Panc1 (cell line): ENCODE data around the gene ALDH1A1. TPM values are rescaled to one million over a fixed set of nuclear protein-coding genes. Genes with fewer than 3 reads are reported as not detected.

Experiments
- ATAC-seq: fragments of 200-7000 bp; cut with Tn5 transposase; 2 replicates; pipeline ENCODE4 v1.9.1; 2020; ENCODE audit warnings: mild to moderate bottlenecking, moderate library complexity
- BruUV-seq: library from RNA; stranded (reverse); fragments of 400-500 nt; replicated peaks from 2 replicates; lab custom pipeline; 2021; lab: Mats Ljungman, UMichigan
- CTCF ChIA-PET: fragments of 300-600 bp; sonication (Branson Sonifier 250); formaldehyde crosslinking; loops from one replicate; lab custom pipeline; 2022; ENCODE audit warnings: antibody characterized with exemption; lab: Charles Lee
- POLR2A ChIA-PET: fragments of 300-600 bp; sonication (Branson Sonifier 250); formaldehyde crosslinking; loops from one replicate; lab custom pipeline; 2022; ENCODE audit warnings: antibody characterized with exemption; lab: Charles Lee
- DNase-seq: peaks from one replicate; pipeline ENCODE4 v3.0.0-alpha.2; 2010; ENCODE audit warnings: low read depth, low spot score
- H3K27ac ChIP-seq: 2 replicates; pipeline ENCODE4 v1.5.1; 2011; ENCODE audit warnings: mild to moderate bottlenecking, low read length, inconsistent platforms
- H3K27me3 ChIP-seq: fragments of 200-500 bp; sonication (Bioruptor generic); 2 replicates; pipeline ENCODE4 v1.6.0; 2014; ENCODE audit warnings: low read length, inconsistent platforms; ENCODE audit not compliant: control insufficient read depth, insufficient read depth
- H3K36me3 ChIP-seq: fragments of 200-500 bp; sonication (Bioruptor generic); 2 replicates; pipeline ENCODE4 v1.5.1; 2014; ENCODE audit warnings: inconsistent platforms, mild to moderate bottlenecking, low read length, moderate library complexity; ENCODE audit not compliant: control insufficient read depth, insufficient read depth
- H3K4me1 ChIP-seq: 2 replicates; pipeline ENCODE4 v1.5.1; 2011; ENCODE audit warnings: inconsistent platforms, mild to moderate bottlenecking, low read length, moderate library complexity; ENCODE audit not compliant: control insufficient read depth, insufficient read depth
- H3K4me3 ChIP-seq, 2 experiments: 2 replicates each; pipeline ENCODE4 v1.5.1; 2011 to 2012; ENCODE audit warnings: low read depth in 2 of 2, low read length in 2 of 2, mild to moderate bottlenecking in 2 of 2, inconsistent platforms in 1 of 2, moderate library complexity in 1 of 2
- H3K9me3 ChIP-seq: fragments of 200-500 bp; sonication (Bioruptor generic); 2 replicates; pipeline ENCODE4 v1.5.1; 2014; ENCODE audit warnings: low read depth, mild to moderate bottlenecking, inconsistent platforms, low read length, moderate library complexity; ENCODE audit not compliant: control insufficient read depth, insufficient read depth
- POLR2AphosphoS5 ChIP-seq: IDR thresholded peaks from 2 replicates; pipeline ENCODE4 v1.6.1; 2012; ENCODE audit warnings: mild to moderate bottlenecking, low read depth, low read length, moderate library complexity
- SIN3A ChIP-seq: IDR thresholded peaks from 2 replicates; pipeline ENCODE4 v1.6.1; 2012; ENCODE audit warnings: low read depth, mild to moderate bottlenecking, low read length, moderate library complexity, borderline replicate concordance; ENCODE audit not compliant: insufficient read depth
- TCF7L2 ChIP-seq: IDR thresholded peaks from 2 replicates; pipeline ENCODE4 v1.6.1; 2011; ENCODE audit warnings: mild to moderate bottlenecking, low read depth, low read length, inconsistent platforms
- in situ Hi-C: cut with HindIII; loops from 2 replicates; pipeline ENCODE4 v1.10.0; 2016; ENCODE audit warnings: low sequenced_read_pairs, low pct_unique_long_range_greater_than_20kb
- intact Hi-C: fragments of 100-400 bp; cut with micrococcal nuclease; formaldehyde crosslinking; loops from one replicate; pipeline ENCODE4 v1.10.0; 2022; ENCODE audit not compliant: unreplicated experiment
- total RNA-seq: library from RNA; stranded (reverse); gene quantifications from one replicate; pipeline ENCODE4 v1.2.1, GENCODE V29; 2021; ENCODE audit not compliant: unreplicated experiment
- TF ChIP-seq, protein P1 (sequence below), 2 experiments: IDR thresholded peaks; 2 replicates each; pipeline ENCODE4 v1.6.1; 2011 to 2012; ENCODE audit warnings: low read depth in 2 of 2, control low read depth in 1 of 2, low read length in 1 of 2, mild to moderate bottlenecking in 1 of 2, moderate library complexity in 1 of 2; ENCODE audit not compliant: insufficient read depth in 1 of 2
- TF ChIP-seq, protein P2 (sequence below): fragments of 450-650 bp; IDR thresholded peaks from 2 replicates; pipeline ENCODE4 v1.5.1; 2017; ENCODE audit warnings: mild to moderate bottlenecking

The ALDH1A1 gene
- total RNA-seq, 1 experiment from 2014 or later, result 0.54 TPM

GRCh38 chr9:72872718-72873117 is 80.1 kb downstream of the ALDH1A1 start:
- H3K4me3 ChIP-seq, result no peak overlapping the region
- H3K36me3 ChIP-seq, result no peaks in the 10 kb centered on the region
- DNase-seq (no peak), ATAC-seq (no peak)
- intact Hi-C loops (loop anchor here (5.0 kb wide), 1 partner anchor 210 kb away; no protein-coding TSS in a partner anchor), in situ Hi-C loops (no loop called here)
- POLR2A ChIA-PET, result no interaction called here
- TF ChIP-seq, protein P1, sequence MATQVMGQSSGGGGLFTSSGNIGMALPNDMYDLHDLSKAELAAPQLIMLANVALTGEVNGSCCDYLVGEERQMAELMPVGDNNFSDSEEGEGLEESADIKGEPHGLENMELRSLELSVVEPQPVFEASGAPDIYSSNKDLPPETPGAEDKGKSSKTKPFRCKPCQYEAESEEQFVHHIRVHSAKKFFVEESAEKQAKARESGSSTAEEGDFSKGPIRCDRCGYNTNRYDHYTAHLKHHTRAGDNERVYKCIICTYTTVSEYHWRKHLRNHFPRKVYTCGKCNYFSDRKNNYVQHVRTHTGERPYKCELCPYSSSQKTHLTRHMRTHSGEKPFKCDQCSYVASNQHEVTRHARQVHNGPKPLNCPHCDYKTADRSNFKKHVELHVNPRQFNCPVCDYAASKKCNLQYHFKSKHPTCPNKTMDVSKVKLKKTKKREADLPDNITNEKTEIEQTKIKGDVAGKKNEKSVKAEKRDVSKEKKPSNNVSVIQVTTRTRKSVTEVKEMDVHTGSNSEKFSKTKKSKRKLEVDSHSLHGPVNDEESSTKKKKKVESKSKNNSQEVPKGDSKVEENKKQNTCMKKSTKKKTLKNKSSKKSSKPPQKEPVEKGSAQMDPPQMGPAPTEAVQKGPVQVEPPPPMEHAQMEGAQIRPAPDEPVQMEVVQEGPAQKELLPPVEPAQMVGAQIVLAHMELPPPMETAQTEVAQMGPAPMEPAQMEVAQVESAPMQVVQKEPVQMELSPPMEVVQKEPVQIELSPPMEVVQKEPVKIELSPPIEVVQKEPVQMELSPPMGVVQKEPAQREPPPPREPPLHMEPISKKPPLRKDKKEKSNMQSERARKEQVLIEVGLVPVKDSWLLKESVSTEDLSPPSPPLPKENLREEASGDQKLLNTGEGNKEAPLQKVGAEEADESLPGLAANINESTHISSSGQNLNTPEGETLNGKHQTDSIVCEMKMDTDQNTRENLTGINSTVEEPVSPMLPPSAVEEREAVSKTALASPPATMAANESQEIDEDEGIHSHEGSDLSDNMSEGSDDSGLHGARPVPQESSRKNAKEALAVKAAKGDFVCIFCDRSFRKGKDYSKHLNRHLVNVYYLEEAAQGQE (IDR thresholded peaks at IDR 0.05; ENCODE audit: insufficient read depth in 1 of 2, low read depth in 2 of 2, low read length in 1 of 2), result no peak
- TF ChIP-seq, protein P2, sequence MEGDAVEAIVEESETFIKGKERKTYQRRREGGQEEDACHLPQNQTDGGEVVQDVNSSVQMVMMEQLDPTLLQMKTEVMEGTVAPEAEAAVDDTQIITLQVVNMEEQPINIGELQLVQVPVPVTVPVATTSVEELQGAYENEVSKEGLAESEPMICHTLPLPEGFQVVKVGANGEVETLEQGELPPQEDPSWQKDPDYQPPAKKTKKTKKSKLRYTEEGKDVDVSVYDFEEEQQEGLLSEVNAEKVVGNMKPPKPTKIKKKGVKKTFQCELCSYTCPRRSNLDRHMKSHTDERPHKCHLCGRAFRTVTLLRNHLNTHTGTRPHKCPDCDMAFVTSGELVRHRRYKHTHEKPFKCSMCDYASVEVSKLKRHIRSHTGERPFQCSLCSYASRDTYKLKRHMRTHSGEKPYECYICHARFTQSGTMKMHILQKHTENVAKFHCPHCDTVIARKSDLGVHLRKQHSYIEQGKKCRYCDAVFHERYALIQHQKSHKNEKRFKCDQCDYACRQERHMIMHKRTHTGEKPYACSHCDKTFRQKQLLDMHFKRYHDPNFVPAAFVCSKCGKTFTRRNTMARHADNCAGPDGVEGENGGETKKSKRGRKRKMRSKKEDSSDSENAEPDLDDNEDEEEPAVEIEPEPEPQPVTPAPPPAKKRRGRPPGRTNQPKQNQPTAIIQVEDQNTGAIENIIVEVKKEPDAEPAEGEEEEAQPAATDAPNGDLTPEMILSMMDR, result no peak
- TF ChIP-seq SIN3A (no peak), TCF7L2 (no peak), POLR2AphosphoS5 (no peak)
- no peaks in the 10 kb centered on the region for H3K4me1 ChIP-seq
- H3K27ac ChIP-seq, result no peak overlapping the region
- H3K27me3 ChIP-seq, result no peaks in the 10 kb centered on the region
- H3K9me3 ChIP-seq, result no peaks in the 10 kb centered on the region
- CTCF ChIA-PET, result interaction anchor here (2.7 kb wide), 1 partner anchor 149 kb away, joined by 7 read pairs; no protein-coding TSS in a partner anchor
- BruUV-seq, result no TSS peak

DNA sequence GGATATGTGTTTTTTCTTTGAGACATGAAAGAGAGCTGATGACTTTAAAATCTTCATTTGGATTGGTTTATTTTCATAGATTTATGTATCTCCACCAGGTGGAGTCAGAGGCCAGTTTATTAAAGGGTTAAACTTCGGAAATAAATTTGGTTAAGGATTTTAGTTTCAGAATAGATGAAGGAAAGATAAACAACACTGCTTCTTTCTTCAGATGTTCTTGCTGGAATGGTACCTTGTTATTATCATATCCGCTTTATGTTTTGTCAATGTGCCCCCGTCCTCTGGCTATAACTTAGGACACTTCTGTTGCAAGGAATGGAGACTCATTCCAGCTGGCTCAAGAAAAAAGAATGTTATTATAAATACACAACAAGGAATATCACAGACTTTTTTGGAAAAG is 81.2 kb downstream of the ALDH1A1 start:
- ATAC-seq, result no peak
- H3K4me1 ChIP-seq, result no peaks in the 10 kb centered on the region
- intact Hi-C loops (loop anchor here (2.0 to 5.0 kb wide), 2 partner anchors 151 to 211 kb away; no protein-coding TSS in a partner anchor), in situ Hi-C loops (no loop called here)
- DNase-seq, result no peak
- TF ChIP-seq TCF7L2 (no peak), POLR2AphosphoS5 (no peak)
- TF ChIP-seq, protein P2, result peak; percentile 37; the same call in 1 of the 2 replicates
- BruUV-seq, result no TSS peak
- H3K36me3 ChIP-seq, result no peaks in the 10 kb centered on the region
- no peak overlapping the region for H3K27ac ChIP-seq
- H3K4me3 ChIP-seq, result no peak overlapping the region
- ChIA-PET POLR2A (no interaction called here), CTCF (interaction anchor here (2.7 kb wide), 1 partner anchor 150 kb away, joined by 7 read pairs; no protein-coding TSS in a partner anchor)
- H3K9me3 ChIP-seq, result no peaks in the 10 kb centered on the region
- no peaks in the 10 kb centered on the region for H3K27me3 ChIP-seq
